Daoy (cell line): ENCODE data around the gene UEVLD. TPM values are rescaled to one million over a fixed set of nuclear protein-coding genes. Genes with fewer than 3 reads are reported as not detected.

Experiments used
- DNase-seq: peaks from one replicate; pipeline ENCODE4 v3.0.0-alpha.2; 2015; ENCODE audit warnings: low read depth
- total RNA-seq: library from RNA; depleted of rRNA; stranded (reverse); fragments of >200 nt; shearing (Covaris generic); gene quantifications from 2 replicates; pipeline ENCODE4 v1.2.3, GENCODE V29; 2014; rRNA removed

UEVLD gene
- total RNA-seq, 1 experiment from 2014 or later: 21.9 TPM

DNA sequence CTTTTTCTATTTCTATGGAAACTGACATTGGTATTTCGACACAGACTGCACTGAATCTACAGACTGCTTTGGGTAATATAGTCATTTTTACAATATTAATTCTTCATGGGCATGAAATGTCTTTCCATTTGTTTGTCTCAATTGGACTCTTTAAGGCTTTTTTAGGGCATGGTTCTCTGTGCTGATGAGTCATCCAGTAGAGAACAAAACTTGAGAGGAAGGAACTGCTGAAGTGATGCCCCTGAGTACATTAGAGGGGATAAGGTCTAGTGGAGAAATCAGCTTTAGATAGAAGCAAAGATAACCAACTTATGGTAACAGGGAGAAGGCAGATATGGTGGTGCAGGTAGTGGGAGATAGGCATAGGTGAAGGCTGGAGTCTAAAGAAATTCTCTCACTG lies 86.9 kb downstream of the UEVLD start:
- no peak for DNase-seq

DNA sequence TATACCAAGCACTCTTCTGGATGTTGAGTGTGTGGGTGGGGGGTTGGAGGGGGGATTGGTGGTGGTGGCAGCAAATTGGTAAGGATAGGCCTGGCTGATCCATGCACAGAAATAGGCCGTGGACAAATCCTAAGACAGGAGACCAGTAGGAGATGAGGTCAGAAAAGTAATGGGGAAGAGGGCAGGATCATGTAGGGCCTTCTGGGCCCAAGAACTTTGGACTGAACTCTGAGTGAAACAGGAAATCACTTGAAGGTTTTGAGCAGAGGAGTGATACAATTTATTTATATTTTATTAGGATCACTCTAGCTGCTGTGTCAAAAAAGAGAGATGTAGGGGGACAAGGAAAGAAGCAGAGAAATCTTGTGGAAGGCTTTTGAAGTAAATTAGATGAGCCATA lies 90.5 kb downstream of the UEVLD start:
- DNase-seq: no peak

- no peak for DNase-seq
Observed at GRCh38 chr11:18495703-18496102, 92.8 kb downstream of the UEVLD start.

GRCh38 chr11:18495271-18495670 lies 93.3 kb downstream of the UEVLD start:
- DNase-seq: no peak

DNA sequence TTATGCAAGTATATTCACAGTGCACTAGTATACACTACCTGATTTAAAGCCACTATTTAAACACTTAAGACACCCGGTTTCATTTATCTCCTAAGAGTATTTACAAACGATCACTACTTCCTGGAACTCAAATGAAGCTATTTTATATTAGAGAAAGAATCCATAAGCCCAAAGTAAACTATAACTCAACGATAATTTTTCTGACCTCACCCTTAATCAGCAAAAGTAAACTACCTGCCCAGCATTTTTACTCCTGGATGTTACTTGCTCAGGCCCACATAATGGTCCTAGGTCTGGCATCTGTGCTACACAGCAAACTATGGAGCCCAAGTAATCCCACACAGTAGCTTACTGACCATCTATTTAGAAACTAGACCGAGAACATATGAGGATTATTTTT lies 95.2 kb downstream of the UEVLD start:
- DNase-seq: no peak

- DNase-seq: no peak
Observed at GRCh38 chr11:18492888-18493287, 95.6 kb downstream of the UEVLD start.

DNA sequence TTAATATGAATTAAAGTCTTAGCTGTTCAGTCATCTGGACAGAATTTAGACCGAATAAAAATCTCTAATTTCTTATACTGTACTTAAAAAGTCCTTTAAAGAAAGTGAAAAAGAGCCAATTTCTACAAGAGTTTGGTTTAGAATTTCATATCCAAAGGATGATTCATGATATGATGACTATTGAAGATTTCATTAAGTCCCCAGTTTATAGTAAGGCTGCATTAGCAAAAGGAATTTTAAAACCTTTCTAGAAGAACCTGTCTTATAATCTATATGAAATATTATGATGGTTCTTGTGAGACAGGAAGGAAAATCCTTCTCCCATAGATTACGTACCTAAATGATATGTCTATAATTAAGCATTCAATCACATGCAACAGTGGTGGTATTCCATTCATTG lies 96.6 kb downstream of the UEVLD start:
- no peak for DNase-seq

DNA sequence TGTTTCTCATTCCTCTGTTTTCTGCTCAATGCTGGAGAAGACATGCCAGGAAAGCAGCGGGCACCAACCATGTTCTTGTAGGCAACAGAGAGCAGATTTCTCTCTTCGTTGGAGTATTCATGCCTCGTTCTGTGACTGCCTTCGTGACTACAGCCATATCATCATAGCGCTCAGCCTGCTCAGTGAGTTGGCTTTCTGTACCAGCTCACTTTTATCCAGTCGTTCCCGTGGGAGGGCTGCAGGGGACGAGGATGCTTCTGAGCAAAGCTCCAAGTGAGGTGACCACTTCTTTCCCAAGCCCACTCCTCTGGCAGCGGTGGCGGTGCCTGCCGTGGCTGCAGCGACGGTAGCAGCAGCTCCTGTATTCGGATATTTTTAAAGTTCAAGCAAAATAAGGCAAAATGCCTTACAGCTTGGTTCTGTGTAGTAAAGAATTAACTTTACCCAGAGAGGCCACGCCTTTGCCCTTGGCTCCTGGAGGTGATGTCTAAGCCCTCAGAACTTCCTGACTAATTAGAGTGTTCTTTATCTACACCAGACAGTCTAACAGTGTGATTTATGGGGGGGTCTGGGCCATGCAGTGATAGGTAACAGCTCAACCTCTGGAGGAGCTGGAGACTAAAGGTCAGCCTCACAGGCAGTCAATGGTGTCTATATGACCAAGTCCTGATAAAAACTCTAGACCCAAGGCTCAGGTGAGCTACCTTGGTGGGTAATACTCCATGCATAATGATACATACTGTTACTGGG lies 97.6 kb downstream of the UEVLD start:
- no peak for DNase-seq

GRCh38 chr11:18490319-18490718 lies 98.2 kb downstream of the UEVLD start:
- DNase-seq: no peak

DNA sequence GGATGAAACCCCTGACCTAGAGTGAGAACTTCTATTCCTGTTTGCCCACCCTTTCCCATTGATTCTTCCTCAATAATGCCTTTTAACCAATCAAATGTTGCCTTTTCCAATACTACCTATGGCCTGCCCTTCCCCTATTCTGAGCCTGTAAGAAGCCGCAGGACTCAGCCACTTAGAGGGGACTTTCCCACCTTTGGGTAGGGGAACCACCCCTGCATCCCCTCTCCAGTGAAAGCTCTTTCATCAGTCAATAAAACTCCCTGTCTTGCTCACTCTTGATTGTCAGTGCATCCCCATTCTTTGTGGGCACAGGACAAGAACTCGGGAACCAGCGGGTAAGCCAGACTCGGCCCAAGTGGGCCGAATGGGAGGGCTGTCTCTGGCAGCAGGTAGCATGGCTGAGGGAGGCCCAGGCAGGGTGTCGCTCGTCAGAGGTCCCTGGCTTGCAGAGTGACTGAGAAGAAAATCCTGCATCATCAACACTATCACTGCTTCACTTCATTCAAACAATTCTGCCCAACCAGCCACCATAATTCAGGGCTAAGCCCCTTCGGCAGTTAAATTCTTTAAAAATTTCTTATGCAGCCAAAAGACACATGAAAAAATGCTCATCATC lies 102.5 kb downstream of the UEVLD start:
- no peak for DNase-seq

Other genes with a start within 250 kb of the UEVLD start
- 452 and 487 TPM in 2 replicates for gene LDHA, start 194.2 kb downstream of the UEVLD start, total RNA-seq
- gene LDHC, start 176.4 kb downstream of the UEVLD start, total RNA-seq: not detected in 2 replicates
- gene LDHAL6A, start 132.9 kb downstream of the UEVLD start, total RNA-seq: 0.11 TPM in 1 of 2 replicates, not detected in the other
- gene TSG101, start 61.8 kb downstream of the UEVLD start, total RNA-seq: 62.7 and 111 TPM in 2 replicates
- gene MISFA, start 11.1 kb upstream of the UEVLD start, total RNA-seq: 0.63 and 6.4 TPM in 2 replicates
- gene SPTY2D1, start 45.6 kb upstream of the UEVLD start, total RNA-seq: 12.5 and 19.8 TPM in 2 replicates
- gene TMEM86A, start 110.0 kb upstream of the UEVLD start, total RNA-seq: 0.40 and 0.65 TPM in 2 replicates
- gene IGSF22, start 137.5 kb upstream of the UEVLD start, total RNA-seq: not detected in 2 replicates
- 0.29 TPM in 1 of 2 replicates, not detected in the other for gene PTPN5, start 203.1 kb upstream of the UEVLD start, total RNA-seq